NCI-H748 (cell line): Measurements from ENCODE around the gene TRIM25.

Experiments
- DNase-seq: peaks from one replicate; lab custom pipeline; 2025; ENCODE audit not compliant: unreplicated experiment; lab: John Stamatoyannopoulos, UW

The TRIM25 gene

DNA sequence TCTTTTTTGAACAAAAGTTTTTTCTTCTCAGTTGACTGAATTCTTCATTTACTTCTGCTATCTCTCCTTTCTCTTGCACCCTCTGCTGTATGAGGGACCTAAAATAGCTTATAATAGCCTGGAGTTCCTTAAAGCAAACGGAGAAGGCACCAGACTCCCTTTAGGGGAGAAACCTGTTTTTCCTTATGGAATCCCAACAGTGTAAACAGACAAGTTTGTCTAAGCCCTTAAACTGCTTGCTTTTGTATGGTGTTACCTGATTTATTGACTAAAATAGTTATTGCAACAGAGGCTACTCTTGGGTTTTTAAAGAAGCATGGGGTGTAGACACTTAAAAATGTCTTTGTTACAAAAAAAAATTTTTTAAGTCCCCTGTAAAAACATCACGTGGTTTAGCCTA, 12.9 kb upstream of the TRIM25 start:
- DNase-seq, result no peak

- no peak for DNase-seq
Measured at GRCh38 chr17:56926270-56926669, 12.4 kb upstream of the TRIM25 start.

DNA sequence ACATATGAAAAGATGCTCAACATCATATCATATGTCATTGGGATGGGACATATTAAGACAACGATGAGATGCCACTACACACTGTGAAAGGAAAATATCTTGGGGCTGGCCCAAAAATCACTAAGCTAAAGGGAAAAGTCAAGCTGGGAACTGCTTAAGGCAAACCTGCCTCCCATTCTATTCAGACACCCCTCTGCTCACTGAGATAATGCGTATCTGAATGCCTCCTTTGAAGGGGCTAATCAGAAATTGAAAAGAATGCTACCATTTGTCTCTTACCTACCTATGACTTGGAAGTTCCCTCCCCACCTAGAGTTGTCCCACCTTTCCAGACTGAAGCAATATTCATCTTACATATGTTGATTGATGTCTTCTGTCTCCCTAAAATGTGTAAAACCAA, 11.2 kb upstream of the TRIM25 start:
- DNase-seq, result no peak

- DNase-seq, result no peak
Measured at GRCh38 chr17:56919717-56920116, 5.9 kb upstream of the TRIM25 start.

DNA sequence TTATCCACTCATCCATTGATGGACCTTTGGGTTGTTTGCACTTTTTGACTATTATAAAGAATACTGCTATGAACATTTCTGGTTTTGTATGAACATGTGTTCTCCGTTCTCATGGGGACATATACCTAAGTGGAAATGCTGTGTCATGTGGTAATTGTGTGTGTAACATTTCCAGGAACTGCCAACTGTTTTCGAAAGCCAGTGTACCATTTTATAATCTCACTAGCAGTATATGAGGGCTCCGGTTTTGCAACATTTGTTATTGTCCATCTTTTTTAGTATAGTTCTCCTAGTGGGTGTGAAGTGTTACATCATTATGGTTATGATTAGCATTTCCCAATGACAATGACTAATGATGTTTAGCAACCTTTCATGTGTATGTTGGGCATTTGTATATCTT, 5.1 kb upstream of the TRIM25 start:
- DNase-seq, result no peak

GRCh38 chr17:56917559-56918296, 3.9 kb upstream of the TRIM25 start:
- DNase-seq, result no peak

GRCh38 chr17:56914581-56915273, 878 bp upstream of the TRIM25 start:
- no peak for DNase-seq

GRCh38 chr17:56913353-56913866, 439 bp downstream of the TRIM25 start:
- peak; percentile 82 for DNase-seq

DNA sequence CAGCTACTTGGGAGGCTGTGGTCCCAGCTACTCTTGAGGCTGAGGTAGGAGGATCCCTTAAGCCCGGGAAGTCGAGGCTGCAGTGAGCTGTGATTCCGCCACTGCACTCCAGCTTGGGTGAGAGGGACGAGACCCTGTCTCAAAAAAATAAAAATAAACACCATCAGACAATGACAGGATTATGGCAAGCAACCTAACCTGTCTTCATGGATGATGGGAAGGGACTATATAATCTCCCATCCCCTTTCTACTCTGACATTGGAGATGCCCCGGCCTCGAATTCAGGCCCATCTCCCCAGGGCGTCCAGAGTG, 893 bp downstream of the TRIM25 start:
- DNase-seq, result no peak

DNA sequence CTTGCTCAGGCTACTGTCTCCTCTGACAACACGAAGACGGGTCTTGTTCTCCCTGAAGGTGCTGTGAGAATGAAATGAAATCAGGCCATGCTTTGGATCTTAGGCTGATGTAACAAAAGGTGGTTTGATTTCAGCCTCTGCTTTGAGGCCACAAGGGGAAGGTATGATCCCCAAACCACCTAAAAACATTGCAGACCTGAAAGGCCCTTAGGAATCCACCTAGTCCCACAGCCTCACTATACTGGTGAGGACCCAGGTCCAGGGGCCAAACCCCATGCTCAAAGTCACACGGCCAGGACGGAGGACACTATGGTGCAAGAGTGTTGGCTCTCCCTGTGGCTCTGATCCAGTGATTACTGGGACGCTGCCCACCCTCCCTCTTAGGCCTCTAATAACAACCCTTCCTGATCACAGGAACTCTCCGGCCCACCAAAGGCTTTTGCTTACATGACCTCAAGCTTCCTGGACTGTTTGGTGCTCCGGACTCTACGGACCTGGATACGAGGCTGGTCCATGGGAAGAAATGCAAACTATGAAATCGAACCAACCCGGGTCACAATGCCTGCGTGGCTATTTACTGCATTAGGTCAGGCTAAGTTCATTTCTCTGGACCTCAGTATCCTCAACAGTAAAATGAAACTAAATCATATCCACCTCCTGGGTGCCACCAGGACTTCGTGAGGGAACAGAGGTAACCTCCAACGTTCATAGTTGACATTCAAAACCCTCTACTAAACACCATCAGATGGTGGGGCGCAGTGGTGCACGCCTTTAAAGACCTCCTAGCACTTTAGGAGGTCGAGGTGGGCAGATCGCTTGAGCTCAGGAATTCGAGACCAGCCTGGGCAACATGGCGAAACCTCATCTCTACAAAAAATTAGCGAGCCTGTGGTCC, 1.5 kb downstream of the TRIM25 start:
- DNase-seq, result no peak

DNA sequence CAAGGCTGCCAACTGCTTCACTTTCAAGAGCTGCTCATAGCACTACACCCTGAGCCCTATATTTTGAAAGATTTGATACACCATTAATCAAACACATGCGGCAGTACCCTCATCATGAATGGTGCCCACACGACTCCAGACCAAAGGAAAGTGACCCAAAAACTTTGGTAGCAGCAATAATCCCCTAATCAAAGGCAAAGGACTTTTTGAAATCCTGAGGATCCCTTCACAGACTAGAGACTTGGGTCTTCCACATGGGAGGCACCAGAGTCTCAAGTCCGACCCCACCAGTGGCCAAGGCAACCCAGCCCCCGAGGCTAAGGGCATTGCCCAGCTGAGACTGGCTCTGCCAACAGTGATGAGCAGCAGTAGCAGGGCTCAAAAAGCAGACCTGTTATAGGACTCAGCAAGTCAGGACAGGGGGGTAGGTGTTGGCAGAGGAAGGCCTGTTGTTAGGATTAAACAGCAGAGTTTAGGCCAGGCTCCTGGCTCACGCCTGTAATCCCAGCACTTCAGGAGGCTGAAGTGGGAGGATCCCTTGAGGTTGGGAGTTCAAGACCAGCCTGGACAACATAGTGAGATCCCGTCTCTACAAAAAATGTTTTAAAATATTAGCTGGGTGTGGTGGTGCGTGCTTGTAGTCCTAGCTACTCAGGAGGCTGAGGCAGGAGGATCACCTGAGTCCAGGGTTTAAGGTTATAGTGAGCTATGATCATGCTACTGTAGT, 3.2 kb downstream of the TRIM25 start:
- no peak for DNase-seq

- no peak for DNase-seq
Measured at GRCh38 chr17:56909742-56910508, 3.9 kb downstream of the TRIM25 start.

DNA sequence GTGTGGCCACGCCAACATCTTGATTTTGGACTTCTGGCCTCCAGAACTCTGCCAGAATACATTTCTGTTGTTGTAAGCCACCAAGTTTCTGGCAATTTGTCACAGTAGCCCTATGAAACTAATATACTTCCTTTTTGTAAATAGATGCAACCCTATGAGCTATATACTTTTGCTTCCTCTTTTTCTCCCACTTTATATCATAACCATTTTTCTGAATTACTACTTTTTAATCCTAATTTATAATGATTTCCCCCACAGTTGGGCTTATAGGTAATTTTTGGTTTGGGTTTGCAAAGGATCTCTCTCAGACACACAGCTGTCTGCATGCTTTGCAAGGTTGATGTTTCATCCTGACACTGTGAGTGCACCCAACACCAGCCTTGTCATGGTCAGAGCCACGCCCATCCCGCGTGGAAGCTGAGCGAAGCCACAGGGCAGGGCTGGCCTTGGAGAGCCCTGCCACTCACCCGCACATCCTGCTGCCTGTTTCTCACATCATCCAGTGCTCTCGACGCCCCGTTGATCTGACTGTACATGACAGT, 5.8 kb downstream of the TRIM25 start:
- DNase-seq, result no peak

- DNase-seq, result no peak
Measured at GRCh38 chr17:56903560-56903959, 10.3 kb downstream of the TRIM25 start.

DNA sequence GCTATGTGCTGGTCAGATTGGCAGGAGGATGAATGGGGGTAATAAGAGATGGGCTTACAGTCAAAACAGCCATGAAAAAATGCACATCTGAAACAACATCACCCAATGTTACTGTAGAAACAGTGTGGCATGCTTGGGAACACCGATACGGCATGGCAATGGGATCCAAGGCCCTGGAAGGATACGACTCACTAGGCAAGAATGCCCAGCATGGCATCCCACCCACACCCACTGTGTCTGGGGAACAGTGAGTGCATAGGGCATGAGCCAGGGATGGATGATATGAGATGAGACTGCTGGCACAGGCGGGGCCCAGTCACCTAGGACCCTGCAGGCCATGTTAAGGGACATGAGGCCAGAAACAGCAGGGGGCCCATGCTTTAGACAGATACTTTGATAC, 11.5 kb downstream of the TRIM25 start:
- DNase-seq, result no peak

DNA sequence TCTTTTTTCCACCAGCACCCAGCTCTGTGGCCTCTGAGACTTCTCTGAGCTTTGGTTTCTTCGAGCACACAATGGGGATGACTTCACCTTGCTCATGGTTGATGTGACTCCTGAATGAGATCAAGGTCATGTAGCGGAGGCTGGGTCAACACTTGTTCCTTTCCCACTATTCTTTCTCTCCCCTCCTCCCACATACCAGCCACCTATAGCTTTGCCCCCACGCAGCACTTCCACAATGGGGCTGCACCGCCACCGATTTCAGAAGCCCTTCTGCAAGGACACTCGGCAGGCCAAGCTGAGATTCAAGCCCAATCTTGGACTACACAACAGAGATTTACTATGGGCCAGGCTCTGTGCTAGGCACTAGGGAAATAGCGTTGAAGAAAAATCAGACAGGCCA, 14.4 kb downstream of the TRIM25 start:
- no peak for DNase-seq

GRCh38 chr17:56898874-56899273, 15.0 kb downstream of the TRIM25 start:
- DNase-seq, result no peak

DNA sequence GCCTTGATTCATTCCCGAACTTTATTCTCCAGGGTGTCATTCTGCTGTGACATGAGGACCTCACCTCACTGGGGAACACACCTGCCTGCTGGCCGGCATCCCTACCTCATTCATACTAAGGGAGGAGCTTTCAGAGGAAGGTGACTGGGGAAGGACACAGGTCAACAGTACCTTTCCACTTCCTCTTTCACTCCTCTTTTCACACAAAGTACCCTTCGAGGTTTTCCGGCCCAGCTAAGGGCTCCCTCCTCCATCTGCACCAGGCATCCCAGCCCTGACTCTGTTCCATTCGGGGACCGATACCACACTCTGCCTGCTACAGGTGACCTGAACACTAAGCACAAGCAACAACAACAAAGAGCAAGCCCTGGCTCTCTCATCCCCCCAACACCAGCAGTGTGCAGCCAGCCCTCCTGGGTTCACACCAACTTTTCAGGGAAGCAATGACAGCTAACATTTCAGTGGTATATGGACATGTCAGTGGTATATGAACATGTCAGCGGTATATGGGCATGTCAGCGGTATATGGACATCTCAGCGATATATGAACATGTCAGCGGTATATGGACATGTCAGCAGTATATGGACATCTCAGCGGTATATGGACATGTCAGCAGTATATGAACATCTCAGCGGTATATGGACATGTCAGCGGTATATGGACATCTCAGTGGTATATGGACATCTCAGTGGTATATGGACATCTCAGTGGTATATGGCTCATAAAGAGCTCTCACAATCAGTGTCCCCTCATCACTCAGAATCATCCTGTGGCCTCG, 16.0 kb downstream of the TRIM25 start:
- no peak for DNase-seq

DNA sequence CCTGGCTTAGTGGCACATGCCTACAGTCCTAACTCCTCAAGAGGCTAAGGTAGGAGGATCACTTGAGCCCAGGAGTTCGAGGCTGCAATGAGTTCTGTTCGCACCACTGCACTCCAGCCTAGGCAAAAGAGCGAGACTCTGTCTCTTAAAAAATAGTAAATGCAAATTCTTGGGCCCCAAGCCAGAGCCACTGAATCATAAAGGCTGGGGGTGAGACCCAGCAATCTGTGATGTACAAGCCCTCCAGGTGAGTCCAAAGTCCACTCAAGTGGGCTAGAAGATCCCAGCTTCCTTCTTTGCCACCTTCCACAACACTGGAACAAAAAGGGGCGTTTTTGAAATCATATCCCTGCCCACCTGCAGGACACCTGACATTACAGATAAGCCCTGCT, 16.9 kb downstream of the TRIM25 start:
- DNase-seq, result no peak
